GM21723 (cell line): Measurements from ENCODE around the gene TMEM258.

Experiments used
- ATAC-seq: cut with Tn5 transposase; IDR thresholded peaks from one replicate; pipeline ENCODE4 v1.9.1; 2021; ENCODE audit warnings: mild to moderate bottlenecking, moderate library complexity; ENCODE audit not compliant: unreplicated experiment

The TMEM258 gene

GRCh38 chr11:61797263-61797944 lies 5.0 kb upstream of the TMEM258 start:
- ATAC-seq = no peak

DNA sequence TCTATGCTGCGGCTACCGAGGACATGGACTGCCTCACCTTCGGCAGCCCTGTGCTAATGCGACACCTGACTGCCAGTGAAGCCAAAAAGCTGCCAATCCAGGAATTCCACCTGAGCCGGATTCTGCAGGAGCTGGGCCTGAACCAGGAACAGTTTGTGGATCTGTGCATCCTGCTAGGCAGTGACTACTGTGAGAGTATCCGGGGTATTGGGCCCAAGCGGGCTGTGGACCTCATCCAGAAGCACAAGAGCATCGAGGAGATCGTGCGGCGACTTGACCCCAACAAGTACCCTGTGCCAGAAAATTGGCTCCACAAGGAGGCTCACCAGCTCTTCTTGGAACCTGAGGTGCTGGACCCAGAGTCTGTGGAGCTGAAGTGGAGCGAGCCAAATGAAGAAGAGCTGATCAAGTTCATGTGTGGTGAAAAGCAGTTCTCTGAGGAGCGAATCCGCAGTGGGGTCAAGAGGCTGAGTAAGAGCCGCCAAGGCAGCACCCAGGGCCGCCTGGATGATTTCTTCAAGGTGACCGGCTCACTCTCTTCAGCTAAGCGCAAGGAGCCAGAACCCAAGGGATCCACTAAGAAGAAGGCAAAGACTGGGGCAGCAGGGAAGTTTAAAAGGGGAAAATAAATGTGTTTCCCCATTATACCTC lies 3.6 kb upstream of the TMEM258 start:
- no peak for ATAC-seq

GRCh38 chr11:61795459-61795858 lies 3.1 kb upstream of the TMEM258 start:
- ATAC-seq = no peak

GRCh38 chr11:61794579-61794978 lies 2.2 kb upstream of the TMEM258 start:
- no peak for ATAC-seq

- ATAC-seq = no peak
These were observed 1.4 kb upstream of the TMEM258 start for GRCh38 chr11:61793829-61794204.

DNA sequence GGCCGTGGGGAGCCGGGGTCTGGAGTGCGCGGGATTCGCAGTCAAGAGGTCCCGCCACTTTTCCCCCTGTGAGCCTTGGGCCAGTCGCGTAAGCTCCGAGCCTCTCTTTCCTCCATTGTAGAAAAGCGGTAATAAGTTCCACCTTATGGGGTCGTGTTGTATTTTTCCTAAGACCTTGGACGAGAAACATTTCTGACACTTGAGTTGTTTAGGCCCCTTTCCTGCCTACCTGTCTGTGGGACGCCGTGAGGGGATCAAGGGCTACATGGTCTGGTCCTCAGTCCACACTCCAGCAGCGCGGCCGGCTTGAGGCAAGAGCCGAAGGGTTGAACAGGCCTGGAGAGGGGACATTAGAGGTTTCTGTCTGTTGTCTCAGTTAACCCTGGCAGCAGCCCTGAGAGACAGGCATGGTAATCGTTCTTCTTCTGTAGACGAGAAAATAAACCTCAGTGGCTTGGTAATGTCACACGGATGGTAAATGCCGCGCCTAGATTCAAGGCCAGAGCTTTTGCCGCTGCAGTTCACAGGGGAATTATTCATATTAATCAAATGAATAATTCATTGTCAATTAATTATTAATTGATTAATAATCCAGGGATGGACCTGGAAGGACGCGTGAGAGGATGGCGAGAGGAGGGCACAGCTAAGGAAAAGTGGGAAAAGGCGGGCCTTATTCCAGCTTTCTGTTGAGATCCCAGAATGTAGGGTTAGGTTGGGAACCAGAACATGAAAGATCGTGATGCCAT lies 857 bp upstream of the TMEM258 start:
- no peak for ATAC-seq

DNA sequence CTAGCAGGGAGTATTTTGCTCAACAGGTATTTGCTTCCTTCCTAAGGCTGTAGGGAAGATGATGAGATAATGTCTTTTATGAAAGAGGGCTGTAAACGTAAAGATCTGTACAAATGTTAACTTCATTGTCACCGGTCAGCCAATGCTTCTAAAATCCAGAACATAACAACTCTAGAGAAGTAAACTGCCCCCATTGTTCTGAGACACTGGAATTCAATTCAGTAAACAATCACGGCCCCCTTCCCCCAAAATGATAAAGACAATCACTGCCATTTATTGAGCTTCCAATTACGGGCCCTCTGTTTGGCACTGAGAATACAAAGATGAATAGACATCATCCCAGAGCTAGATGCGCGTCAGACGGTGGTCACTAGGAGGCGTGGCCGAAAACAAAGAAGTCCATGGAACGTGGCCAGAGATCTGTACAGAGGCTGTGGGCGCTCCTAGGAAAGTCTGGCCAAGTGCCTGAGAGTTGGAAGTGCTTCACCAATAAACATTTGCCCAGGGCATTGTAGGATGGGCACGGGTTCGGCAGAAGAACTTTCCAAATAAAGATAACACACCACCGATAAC lies 576 bp downstream of the TMEM258 start:
- no peak for ATAC-seq

- ATAC-seq = no peak
These were observed 4.4 kb downstream of the TMEM258 start for GRCh38 chr11:61787928-61788491.

- no peak for ATAC-seq
These were observed 6.5 kb downstream of the TMEM258 start for GRCh38 chr11:61785837-61786402.

- no peak for ATAC-seq
These were observed 7.9 kb downstream of the TMEM258 start for GRCh38 chr11:61784506-61784805.

DNA sequence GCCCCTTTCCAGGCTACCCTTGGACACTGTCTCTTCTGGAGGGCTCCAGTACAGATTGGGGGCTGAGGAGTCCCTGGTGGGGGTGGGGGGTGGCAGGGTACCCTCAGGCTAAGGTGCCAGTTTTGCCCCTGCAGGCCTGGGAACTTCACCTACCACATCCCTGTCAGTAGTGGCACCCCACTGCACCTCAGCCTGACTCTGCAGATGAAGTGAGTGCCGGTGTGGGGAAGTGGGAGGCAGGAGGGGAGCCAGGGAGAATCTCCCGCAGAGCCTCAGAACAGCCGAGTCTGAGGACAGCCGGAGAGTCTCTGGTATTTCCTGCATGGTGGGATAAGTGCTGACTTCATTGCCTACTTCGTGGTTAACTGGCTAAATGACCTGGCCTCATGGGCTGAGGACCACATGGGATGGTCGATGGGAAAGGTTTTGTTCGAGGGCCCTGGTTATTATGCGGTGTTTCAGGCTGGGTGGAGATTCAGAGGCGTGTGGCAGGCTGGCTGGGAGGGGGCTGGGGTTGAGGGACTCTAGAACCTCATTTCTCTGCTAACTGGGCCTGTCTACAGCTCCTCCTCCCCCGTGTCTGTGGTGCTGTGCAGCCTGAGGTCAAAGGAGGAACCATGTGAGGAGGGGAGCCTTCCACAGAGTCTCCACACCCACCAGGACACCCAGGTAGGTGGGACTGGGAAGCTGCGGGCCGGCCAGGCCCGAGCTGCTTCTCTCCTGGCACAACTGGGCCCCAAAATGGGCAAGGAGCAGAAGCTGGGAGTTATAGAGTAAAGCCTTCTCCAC lies 8.5 kb downstream of the TMEM258 start:
- ATAC-seq = no peak

DNA sequence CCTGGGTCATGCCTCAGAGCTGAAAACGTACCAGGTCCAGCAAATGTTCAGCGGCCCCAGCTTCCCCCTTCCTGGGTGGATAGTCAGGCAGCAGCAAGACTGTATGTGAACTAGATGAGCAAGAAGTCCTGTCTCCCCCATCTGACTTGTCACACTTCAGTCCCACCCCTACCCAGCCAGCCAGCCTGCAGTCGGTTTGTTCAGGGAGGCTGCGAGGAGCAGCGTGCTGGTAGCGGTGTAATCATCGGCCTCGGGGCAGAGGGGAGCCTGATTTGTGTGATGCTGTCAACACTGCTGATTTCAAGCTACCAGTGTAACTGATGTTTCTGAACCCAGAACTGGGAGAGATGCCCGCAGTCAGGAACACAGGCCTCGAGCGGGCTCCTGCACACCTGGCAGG lies 9.6 kb downstream of the TMEM258 start:
- no peak for ATAC-seq

GRCh38 chr11:61782299-61782698 lies 10.1 kb downstream of the TMEM258 start:
- ATAC-seq = no peak

GRCh38 chr11:61781585-61781984 lies 10.8 kb downstream of the TMEM258 start:
- no peak for ATAC-seq

GRCh38 chr11:61780581-61781162 lies 11.7 kb downstream of the TMEM258 start:
- no peak for ATAC-seq

DNA sequence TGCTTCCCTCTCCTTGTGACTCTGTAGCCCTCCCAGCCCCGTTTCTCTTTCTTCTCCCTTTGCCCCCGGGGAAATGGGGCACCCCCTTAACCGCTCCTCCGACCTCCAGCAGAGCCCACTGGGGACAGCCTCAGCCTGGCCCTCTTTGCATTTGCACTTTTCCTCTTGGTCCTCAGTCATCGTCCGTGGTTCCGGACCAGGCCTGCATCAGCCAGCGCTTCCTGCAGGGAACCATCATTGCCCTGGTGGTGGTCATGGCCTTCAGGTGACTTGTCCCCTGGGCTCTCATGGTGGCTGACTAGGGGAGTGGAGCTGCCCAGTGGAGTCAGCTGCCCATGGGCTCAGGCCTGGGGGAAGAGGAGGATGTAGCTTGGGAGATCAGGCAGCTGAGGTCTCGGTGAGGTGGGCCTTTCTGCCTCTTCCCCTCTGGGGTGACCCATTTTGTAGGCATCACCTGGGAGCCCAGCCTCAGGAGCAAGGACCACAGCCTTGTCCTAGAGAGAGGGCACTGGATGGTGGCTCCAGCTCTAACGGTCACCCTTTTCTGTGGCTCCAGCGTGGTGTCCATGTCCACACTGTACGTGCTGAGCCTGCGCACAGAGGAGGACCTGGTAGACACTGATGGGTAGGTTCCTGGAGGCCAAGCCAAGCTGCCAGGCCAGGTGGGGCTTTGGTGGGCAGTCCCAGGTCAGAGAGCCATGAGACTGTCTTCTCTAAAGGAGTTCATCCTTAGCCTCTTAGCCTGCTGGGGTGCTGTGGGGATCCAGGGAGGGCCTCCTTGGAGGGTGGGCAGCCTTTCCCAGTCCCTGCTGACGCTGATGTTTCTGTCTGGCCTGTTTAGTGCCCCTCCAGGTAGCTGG lies 12.5 kb downstream of the TMEM258 start:
- ATAC-seq = no peak

GRCh38 chr11:61778920-61779650 lies 13.3 kb downstream of the TMEM258 start:
- no peak for ATAC-seq

DNA sequence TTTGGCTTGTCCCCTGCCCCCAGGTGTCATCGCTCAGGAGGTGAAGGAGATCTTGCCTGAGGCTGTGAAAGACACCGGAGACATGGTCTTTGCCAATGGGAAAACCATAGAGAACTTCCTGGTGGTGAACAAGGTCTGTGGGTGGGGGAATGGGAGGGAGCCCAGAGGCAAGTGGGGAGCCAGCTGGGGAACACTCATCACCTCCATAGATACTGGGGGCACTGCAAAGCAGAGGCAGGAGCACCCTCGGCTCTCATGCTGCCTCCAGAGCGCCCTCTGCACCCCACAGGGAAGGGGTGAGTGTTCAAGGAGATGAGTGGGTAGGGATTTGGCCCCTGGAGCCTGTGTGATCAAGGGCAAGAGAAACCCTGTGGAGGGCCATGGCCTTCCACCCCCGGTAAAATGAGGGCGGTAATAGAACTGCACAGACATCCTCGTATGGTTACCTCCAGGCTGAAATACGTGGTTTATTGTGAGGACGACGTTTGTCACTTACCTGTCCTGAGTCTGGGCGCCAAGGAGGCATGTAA lies 14.0 kb downstream of the TMEM258 start:
- no peak for ATAC-seq
